Neuronal stem cell (in vitro differentiated cells): ENCODE measurements around the gene CPO.

Experiments used
- DNase-seq: peaks from one replicate; pipeline ENCODE4 v3.0.0-alpha.2; 2013; ENCODE audit warnings: low spot score
- H2AFZ ChIP-seq: one replicate; pipeline ENCODE4 v1.6.1; 2013; ENCODE audit warnings: mild to moderate bottlenecking, low read length, inconsistent platforms
- H2AK5ac ChIP-seq: 2 replicates; pipeline ENCODE4 v1.6.1; 2013; ENCODE audit warnings: low read depth, mild to moderate bottlenecking, inconsistent platforms, low read length, moderate library complexity, mixed read lengths
- H2BK120ac ChIP-seq: 2 replicates; pipeline ENCODE4 v1.6.1; 2013; ENCODE audit warnings: low read depth, mild to moderate bottlenecking, inconsistent platforms, low read length, moderate library complexity, mixed read lengths
- H2BK12ac ChIP-seq: one replicate; pipeline ENCODE4 v1.6.1; 2013; ENCODE audit warnings: low read length, inconsistent platforms
- H2BK15ac ChIP-seq: 2 replicates; pipeline ENCODE4 v1.6.1; 2013; ENCODE audit warnings: mild to moderate bottlenecking, low read length, inconsistent platforms, mixed read lengths
- H2BK5ac ChIP-seq: one replicate; pipeline ENCODE4 v1.6.1; 2013; ENCODE audit warnings: inconsistent platforms, mild to moderate bottlenecking, low read length, moderate library complexity
- H3K14ac ChIP-seq: one replicate; pipeline ENCODE4 v1.6.1; 2013; ENCODE audit warnings: low read length, inconsistent platforms
- H3K18ac ChIP-seq: 2 replicates; pipeline ENCODE4 v1.6.1; 2013; ENCODE audit warnings: low read length, inconsistent platforms
- H3K23ac ChIP-seq: 2 replicates; pipeline ENCODE4 v1.6.1; 2013; ENCODE audit warnings: low read depth, mild to moderate bottlenecking, mixed read lengths, low read length, inconsistent platforms; ENCODE audit not compliant: poor library complexity
- H3K27ac ChIP-seq: replicated peaks from 3 replicates; pipeline ENCODE4 v1.5.1; 2013; ENCODE audit warnings: low read length, inconsistent platforms
- H3K27me3 ChIP-seq, 3 experiments: 2 replicates each; pipeline ENCODE4 v1.6.1; 2013; ENCODE audit warnings: low read length in 3 of 3, mild to moderate bottlenecking in 2 of 3, inconsistent platforms in 1 of 3, low read depth in 1 of 3, mixed read lengths in 1 of 3, moderate library complexity in 1 of 3; ENCODE audit not compliant: control insufficient read depth in 3 of 3, insufficient read depth in 3 of 3
- H3K36me3 ChIP-seq, 2 donors: replicated peaks in 1 of 2; 2 replicates each; pipeline ENCODE4 v1.6.1; 2013; ENCODE audit warnings: low read length in 2 of 2; ENCODE audit not compliant: control insufficient read depth in 2 of 2, insufficient read depth in 2 of 2
- H3K4ac ChIP-seq: 2 replicates; pipeline ENCODE4 v1.6.1; 2013; ENCODE audit warnings: inconsistent platforms, mild to moderate bottlenecking, low read length, moderate library complexity
- H3K4me1 ChIP-seq, 2 donors: 1 replicate in 1 of 2; 2 replicates in 1 of 2; pipeline ENCODE4 v1.6.1; 2013; ENCODE audit warnings: low read length in 2 of 2, low read depth in 1 of 2; ENCODE audit not compliant: control insufficient read depth in 2 of 2, insufficient read depth in 1 of 2
- H3K4me2 ChIP-seq: one replicate; pipeline ENCODE4 v1.6.1; 2013; ENCODE audit warnings: mild to moderate bottlenecking, low read length, inconsistent platforms; ENCODE audit not compliant: insufficient read depth, poor library complexity, severe bottlenecking
- H3K4me3 ChIP-seq, 2 donors: 2 replicates each; pipeline ENCODE4 v1.5.1; 2013; ENCODE audit warnings: low read length in 2 of 2, mild to moderate bottlenecking in 2 of 2, inconsistent platforms in 1 of 2, moderate library complexity in 1 of 2
- H3K79me1 ChIP-seq: one replicate; pipeline ENCODE4 v1.6.1; 2013; ENCODE audit warnings: low read depth, mild to moderate bottlenecking, inconsistent platforms, low read length, moderate library complexity
- H3K9ac ChIP-seq: one replicate; pipeline ENCODE4 v1.6.1; 2013; ENCODE audit warnings: mild to moderate bottlenecking, low read depth, low read length, inconsistent platforms; ENCODE audit not compliant: poor library complexity
- H3K9me3 ChIP-seq, 2 donors: replicated peaks in 1 of 2; 2 replicates each; pipeline versions ENCODE3 to v1.6.1; 2013; ENCODE audit warnings: low read length in 2 of 2, mild to moderate bottlenecking in 2 of 2, inconsistent platforms in 1 of 2, low read depth in 1 of 2, mixed read lengths in 1 of 2, moderate library complexity in 1 of 2; ENCODE audit not compliant: control insufficient read depth in 2 of 2, insufficient read depth in 1 of 2
- H4K8ac ChIP-seq: one replicate; pipeline ENCODE4 v1.6.1; 2013; ENCODE audit warnings: low read depth, mild to moderate bottlenecking, inconsistent platforms, low read length, moderate library complexity
- H4K91ac ChIP-seq: one replicate; pipeline ENCODE4 v1.6.1; 2013; ENCODE audit warnings: low read length, low read depth, mild to moderate bottlenecking, inconsistent platforms; ENCODE audit not compliant: poor library complexity
- WGBS, 2 donors: extraction: QIAGEN DNeasy Blood & Tissue Kit; methylation state at CpG; one replicate each; pipeline ENCODE4 v1.1.7; 2013; ENCODE audit warnings: missing lambda C conversion rate in 2 of 2, mixed read lengths in 1 of 2; ENCODE audit not compliant: insufficient read length in 2 of 2, insufficient replicate concordance in 1 of 2; ENCODE audit errors: extremely low coverage in 2 of 2; 5-methylcytosine and 5-hydroxymethylcytosine counted together

Gene CPO

DNA sequence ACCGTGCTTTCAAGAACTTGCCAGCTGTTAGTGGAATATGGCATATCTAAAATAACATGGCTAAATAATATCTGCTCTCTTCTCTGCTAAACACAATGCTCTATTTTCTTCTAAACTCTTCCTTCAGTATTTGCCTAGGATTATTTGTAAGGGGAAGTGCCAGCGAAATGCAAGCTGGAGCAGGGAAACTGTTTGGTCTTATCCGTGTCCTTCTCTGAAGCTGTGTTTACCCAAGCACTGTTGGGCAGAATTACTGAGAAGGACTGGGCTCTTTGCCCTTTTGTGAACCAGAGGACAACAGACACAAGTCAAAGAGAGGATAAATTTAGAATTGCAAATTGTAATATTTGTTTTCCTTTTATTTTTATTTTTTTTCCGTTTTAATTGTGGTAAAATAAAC is 23.6 kb downstream of the CPO start:
- H3K27me3 ChIP-seq = peaks cover 0 to 95% (median 0%) of the 10 kb centered on the region in 3 experiments
- H3K27ac ChIP-seq = no peak overlapping the region
- H3K36me3 ChIP-seq = no peaks in the 10 kb centered on the region
- no peak overlapping the region for H3K18ac ChIP-seq
- no peak overlapping the region for H2AFZ ChIP-seq
- peaks cover 0 to 3% of the 10 kb centered on the region in 2 donors for H3K9me3 ChIP-seq
- no peak overlapping the region for H2BK5ac ChIP-seq
- H2BK15ac ChIP-seq = no peak overlapping the region
- DNase-seq = no peak
- no CpG with 5 or more reads among the region's 4 CpGs for WGBS, 2 donors
- H4K8ac ChIP-seq = no peak overlapping the region
- H3K4me3 ChIP-seq = no peak overlapping the region
- no peak overlapping the region for H3K23ac ChIP-seq
- no peak overlapping the region for H4K91ac ChIP-seq
- H3K14ac ChIP-seq = no peak overlapping the region
- no peak overlapping the region for H2BK120ac ChIP-seq
- no peak overlapping the region for H2AK5ac ChIP-seq
- H3K4me1 ChIP-seq = no peaks in the 10 kb centered on the region
- H3K4me2 ChIP-seq = no peak overlapping the region
- H3K79me1 ChIP-seq = no peaks in the 10 kb centered on the region
- no peak overlapping the region for H3K9ac ChIP-seq
- no peak overlapping the region for H2BK12ac ChIP-seq
- no peak overlapping the region for H3K4ac ChIP-seq

DNA sequence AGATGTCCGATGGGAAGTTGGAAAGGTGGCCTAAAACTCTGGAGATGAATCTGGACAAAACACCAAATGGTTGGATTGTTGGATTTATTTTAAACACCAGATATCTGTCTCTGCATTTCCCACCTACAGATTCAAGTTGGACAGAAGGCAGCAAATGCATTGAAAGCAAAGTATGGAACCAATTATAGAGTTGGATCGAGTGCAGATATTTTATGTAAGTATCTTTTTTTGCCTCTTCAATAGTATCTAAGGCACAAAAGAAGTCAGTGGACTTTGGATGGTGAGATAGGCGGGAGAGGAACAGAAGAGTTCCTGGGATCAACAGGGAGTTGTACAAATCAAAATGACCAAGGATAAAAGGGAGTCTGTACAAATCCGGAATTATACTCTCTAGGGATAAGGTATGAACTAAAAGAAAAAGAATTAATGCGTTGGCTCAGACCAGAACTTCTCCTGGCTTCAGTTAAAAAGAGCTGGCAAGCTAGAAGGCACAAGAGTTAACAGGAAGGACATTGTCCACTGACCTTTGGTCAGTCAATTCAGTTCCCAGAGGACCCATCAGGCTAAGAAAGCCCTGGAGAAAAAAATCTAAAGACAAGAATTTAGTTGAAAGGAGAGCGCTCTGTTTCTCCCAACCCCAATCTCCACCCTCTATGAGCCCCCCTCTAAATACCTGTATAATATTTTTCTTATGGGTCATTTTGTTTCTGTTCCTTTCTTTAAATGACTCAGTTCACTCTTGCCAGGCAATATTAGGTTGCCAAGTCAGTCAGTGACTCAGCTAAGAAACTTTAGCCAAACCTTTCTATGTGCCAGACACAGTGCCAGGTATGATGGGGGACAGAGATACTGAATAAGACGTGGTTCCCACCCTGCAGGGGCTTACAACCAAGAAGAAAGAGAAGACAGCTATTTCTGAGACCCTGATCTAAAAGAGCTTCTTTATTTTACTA is 29.1 kb downstream of the CPO start:
- peaks cover 0 to 1% of the 10 kb centered on the region in 2 donors for H3K4me1 ChIP-seq
- H2BK15ac ChIP-seq = no peak overlapping the region
- H3K27me3 ChIP-seq = peaks cover 0 to 91% (median 0%) of the 10 kb centered on the region in 3 experiments
- no peak overlapping the region for H2BK120ac ChIP-seq
- H2BK5ac ChIP-seq = no peak overlapping the region
- no peak overlapping the region for H3K4ac ChIP-seq
- DNase-seq = no peak
- no peak overlapping the region for H4K91ac ChIP-seq
- no peak overlapping the region for H3K9ac ChIP-seq
- H2BK12ac ChIP-seq = no peak overlapping the region
- H4K8ac ChIP-seq = no peak overlapping the region
- H2AFZ ChIP-seq = no peak overlapping the region
- no peak overlapping the region for H3K4me2 ChIP-seq
- no peak overlapping the region for H3K23ac ChIP-seq
- peaks cover 2 to 13% of the 10 kb centered on the region in 2 donors for H3K9me3 ChIP-seq
- H3K4me3 ChIP-seq = no peak overlapping the region
- no CpG with 5 or more reads among the region's 7 CpGs for WGBS, 2 donors
- no peak overlapping the region for H2AK5ac ChIP-seq
- no peak overlapping the region for H3K18ac ChIP-seq
- no peaks in the 10 kb centered on the region for H3K36me3 ChIP-seq
- no peak overlapping the region for H3K14ac ChIP-seq
- H3K27ac ChIP-seq = no peak overlapping the region
- no peaks in the 10 kb centered on the region for H3K79me1 ChIP-seq

GRCh38 chr2:206969192-206969591 is 29.9 kb downstream of the CPO start:
- no peak overlapping the region for H3K23ac ChIP-seq
- H2BK120ac ChIP-seq = no peak overlapping the region
- peaks cover 2 to 18% of the 10 kb centered on the region in 2 donors for H3K9me3 ChIP-seq
- no peak overlapping the region for H4K8ac ChIP-seq
- H3K18ac ChIP-seq = no peak overlapping the region
- no peak overlapping the region for H2BK15ac ChIP-seq
- H3K4me3 ChIP-seq = no peak overlapping the region
- no peak overlapping the region for H3K27ac ChIP-seq
- no peak overlapping the region for H2BK5ac ChIP-seq
- H3K36me3 ChIP-seq = no peaks in the 10 kb centered on the region
- no peak overlapping the region for H2AFZ ChIP-seq
- no peak overlapping the region for H2BK12ac ChIP-seq
- DNase-seq = no peak
- H3K79me1 ChIP-seq = no peaks in the 10 kb centered on the region
- H3K27me3 ChIP-seq = peaks cover 0 to 91% (median 0%) of the 10 kb centered on the region in 3 experiments
- WGBS, 2 donors = no CpG with 5 or more reads among the region's 6 CpGs
- H3K4me2 ChIP-seq = no peak overlapping the region
- H2AK5ac ChIP-seq = no peak overlapping the region
- no peak overlapping the region for H3K9ac ChIP-seq
- H3K4ac ChIP-seq = no peak overlapping the region
- no peak overlapping the region for H4K91ac ChIP-seq
- H3K14ac ChIP-seq = no peak overlapping the region
- H3K4me1 ChIP-seq = peaks cover 0 to 1% of the 10 kb centered on the region in 2 donors

DNA sequence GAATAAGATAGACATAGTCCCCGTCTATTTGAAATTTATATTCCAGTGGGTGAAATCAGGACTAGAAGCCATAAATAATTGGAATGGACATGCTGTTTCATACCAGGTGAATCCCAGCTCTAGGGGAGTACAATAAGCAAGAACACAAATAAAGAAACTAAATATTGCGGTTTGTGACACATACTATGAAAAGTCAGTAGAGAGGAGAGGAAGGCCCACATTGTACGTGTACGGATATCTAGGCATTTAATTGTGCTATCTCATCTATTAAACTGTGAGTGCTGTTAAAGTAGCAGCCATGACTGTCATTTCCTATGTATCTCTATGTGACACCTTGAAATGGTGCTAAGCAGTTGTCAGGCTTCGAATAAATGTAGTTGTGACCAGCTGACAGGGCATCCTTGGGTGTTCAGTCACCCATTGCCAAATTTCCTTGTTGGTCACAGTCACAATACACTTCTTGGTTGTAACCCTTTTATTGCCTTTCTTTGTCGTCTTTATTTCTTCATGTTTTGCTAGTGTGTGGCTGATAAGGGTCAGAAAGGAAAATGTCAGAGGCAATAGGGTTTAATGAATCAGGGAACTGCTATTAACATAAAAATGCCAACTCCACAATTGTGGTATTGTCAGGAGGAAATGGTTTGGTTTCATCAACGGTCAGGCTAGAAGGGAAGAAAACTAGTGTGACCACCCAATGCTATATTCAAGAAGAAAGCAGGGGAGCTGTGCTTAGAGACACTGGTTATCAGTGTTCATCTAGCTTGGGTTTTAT is 31.5 kb downstream of the CPO start:
- Histone ChIP-seq H2BK5ac (no peak overlapping the region), H3K36me3 (no peaks in the 10 kb centered on the region), H3K4me3 (no peak overlapping the region), H3K14ac (no peak overlapping the region), H2BK12ac (no peak overlapping the region), H3K27me3 (peaks cover 0 to 91% (median 0%) of the 10 kb centered on the region in 3 experiments), H2BK120ac (no peak overlapping the region), H4K8ac (no peak overlapping the region), H4K91ac (no peak overlapping the region), H3K9me3 (peaks cover 2 to 33% of the 10 kb centered on the region in 2 donors), H3K27ac (no peak overlapping the region), H3K9ac (no peak overlapping the region), H2AK5ac (no peak overlapping the region), H2BK15ac (no peak overlapping the region), H3K23ac (no peak overlapping the region), H3K18ac (no peak overlapping the region), H3K4me2 (no peak overlapping the region), H2AFZ (no peak overlapping the region), H3K4me1 (peaks cover 0 to 1% of the 10 kb centered on the region in 2 donors), H3K79me1 (no peaks in the 10 kb centered on the region), H3K4ac (no peak overlapping the region)
- no CpG with 5 or more reads among the region's 7 CpGs for WGBS, 2 donors
- no peak for DNase-seq
